D721Med (cell line): Measurements from ENCODE around the gene LECT2.

ENCODE experiments used
- DNase-seq: peaks from one replicate; pipeline ENCODE4 v3.0.0; 2011; ENCODE audit warnings: low spot score; ENCODE audit not compliant: insufficient read length
- FAIRE-seq: peaks from 2 replicates; lab custom pipeline; 2011; peaks lifted over from hg19 to GRCh38; lab: Jason Lieb, UNC
- TF ChIP-seq, protein P1 (sequence below): IDR thresholded peaks from 2 replicates; pipeline ENCODE4 v1.5.1; 2012; ENCODE audit warnings: mild to moderate bottlenecking, control low read depth; ENCODE audit not compliant: insufficient read depth; ENCODE audit errors: missing control alignments

The LECT2 gene

DNA sequence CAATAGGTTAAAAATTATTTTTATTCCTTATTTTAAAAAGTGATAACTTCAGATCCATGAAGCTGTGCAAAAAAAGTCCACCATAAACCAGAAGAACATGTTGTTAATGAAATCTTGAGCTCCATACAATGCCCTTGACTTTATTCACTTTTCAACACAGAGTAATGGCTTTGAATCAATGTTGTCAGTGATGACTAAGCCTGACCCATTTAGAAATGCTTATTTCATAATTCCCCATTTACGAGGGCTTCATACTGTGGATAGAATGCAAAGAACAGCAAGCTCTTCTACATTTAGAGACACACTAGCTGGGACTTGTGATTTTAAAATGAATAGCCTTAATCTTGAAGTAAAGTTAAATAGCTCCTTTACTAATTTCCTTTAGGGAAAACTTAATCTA is 33.4 kb downstream of the LECT2 start:
- no peak for FAIRE-seq
- TF ChIP-seq, protein P1, sequence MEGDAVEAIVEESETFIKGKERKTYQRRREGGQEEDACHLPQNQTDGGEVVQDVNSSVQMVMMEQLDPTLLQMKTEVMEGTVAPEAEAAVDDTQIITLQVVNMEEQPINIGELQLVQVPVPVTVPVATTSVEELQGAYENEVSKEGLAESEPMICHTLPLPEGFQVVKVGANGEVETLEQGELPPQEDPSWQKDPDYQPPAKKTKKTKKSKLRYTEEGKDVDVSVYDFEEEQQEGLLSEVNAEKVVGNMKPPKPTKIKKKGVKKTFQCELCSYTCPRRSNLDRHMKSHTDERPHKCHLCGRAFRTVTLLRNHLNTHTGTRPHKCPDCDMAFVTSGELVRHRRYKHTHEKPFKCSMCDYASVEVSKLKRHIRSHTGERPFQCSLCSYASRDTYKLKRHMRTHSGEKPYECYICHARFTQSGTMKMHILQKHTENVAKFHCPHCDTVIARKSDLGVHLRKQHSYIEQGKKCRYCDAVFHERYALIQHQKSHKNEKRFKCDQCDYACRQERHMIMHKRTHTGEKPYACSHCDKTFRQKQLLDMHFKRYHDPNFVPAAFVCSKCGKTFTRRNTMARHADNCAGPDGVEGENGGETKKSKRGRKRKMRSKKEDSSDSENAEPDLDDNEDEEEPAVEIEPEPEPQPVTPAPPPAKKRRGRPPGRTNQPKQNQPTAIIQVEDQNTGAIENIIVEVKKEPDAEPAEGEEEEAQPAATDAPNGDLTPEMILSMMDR: no peak
- DNase-seq: no peak

DNA sequence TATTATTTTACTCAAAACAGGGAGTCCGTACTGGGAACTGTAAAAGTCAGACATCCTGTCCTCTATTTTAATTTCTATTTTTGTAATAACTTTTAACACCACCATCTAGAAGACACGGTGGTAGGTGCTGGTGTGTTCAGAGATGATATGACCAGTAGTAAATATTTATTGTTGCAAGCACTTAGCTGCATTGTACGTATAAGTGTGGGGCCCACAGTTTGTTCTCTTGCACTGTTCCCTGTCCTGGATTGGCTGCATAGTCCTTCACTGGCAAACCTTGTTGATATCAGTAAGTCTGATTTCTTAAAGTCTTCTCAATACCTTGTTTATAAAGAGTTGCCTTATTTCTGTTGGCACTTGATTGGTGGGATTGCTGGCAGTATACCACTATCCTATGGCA is 34.6 kb downstream of the LECT2 start:
- TF ChIP-seq, protein P1: no peak
- FAIRE-seq (no peak), DNase-seq (no peak)

DNA sequence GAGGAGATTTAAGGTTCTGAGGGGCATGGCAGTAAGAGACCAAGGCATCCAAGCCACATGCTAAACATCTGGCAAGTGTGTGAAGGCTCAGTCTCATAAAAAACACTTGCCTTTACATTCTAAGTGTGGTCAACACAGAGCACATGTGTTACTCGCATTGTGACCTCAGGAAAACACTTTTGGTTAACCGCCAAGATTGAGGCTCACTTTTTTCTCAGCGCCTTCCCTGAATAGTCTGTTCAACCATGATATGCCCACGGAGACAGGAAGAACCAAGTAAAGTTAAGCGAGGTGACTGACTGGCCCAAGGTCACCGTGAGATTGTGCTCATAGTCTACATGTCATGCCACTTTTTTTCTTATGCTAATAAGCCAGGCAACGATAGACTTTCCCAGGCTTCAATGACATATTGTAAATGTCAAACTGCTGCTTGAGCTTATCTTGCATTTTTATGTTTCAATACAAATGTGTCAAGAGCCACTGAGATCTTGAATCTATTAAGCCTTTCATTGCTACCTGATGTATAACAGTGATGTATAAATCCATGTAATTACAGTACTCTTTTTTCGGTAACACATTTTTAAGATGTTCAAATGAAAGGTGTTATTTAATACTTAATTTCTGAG is 38.0 kb downstream of the LECT2 start:
- DNase-seq: no peak
- TF ChIP-seq, protein P1: no peak
- FAIRE-seq: no peak

DNA sequence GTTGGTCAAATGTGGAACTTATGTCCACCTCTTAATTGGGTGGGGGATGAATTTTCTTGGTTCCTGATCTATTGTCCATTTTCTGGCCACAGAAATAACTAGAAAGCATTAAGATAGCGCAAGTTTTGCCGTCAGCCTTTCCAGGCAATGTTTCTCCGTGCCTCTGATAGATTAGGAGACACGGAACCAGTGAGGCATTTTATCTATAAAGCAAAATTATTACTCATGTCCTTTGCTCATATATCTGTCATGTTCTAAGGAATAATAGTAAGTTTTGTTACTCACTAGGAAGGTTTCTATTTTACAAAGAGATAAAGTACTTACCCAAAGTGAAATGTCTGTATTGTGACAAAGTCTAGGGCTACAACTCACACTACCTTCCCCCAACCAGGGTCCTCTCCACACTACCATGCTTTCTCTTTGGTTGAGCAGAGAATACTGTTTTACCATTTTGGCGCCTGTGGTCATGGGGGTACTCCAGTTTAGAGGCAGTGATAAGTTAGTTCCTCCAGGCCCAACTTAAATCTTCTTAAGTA is 39.2 kb downstream of the LECT2 start:
- no peak for FAIRE-seq
- TF ChIP-seq, protein P1: no peak
- no peak for DNase-seq

DNA sequence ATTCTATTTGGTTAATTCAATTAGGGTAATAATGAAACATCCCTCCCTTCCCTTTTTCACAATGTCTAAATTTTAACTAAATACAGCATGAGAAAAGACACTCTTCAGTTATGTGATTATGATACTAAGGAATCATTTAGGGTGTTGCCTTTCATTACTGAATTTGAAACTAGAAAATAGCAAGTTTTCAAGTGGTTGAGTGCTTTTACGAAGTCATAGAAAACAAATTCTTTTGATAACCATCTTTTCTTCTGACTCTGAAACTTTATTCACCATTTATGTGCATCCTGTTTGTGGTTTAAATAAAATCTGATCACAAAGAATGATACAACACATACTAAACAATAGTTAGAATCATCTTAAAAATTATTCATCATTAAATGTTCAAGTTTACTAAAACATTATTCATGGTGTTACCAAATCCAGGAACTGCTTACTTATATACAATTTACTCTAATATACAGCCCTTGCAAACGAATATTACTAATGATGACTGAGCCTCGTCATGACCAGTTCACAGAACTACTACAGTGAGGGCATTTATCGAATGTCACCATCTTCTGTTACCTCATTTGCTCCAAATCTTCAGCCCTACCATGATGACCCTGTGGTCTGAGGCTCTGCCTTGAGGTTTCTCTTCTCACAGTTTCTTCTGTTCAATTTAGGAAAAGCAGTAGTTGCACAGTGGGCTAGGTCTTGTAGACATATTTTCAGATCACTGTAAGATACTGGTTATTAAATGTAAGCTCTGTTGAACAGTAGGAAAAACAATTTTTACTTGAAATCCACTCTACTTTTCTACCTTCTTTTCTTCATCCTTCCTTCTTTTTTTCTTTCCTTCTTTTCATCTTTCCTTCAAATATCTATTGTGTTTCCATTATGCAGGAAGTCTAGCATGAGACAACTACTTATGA is 40.8 kb downstream of the LECT2 start:
- FAIRE-seq (no peak), DNase-seq (no peak)
- TF ChIP-seq, protein P1: no peak

DNA sequence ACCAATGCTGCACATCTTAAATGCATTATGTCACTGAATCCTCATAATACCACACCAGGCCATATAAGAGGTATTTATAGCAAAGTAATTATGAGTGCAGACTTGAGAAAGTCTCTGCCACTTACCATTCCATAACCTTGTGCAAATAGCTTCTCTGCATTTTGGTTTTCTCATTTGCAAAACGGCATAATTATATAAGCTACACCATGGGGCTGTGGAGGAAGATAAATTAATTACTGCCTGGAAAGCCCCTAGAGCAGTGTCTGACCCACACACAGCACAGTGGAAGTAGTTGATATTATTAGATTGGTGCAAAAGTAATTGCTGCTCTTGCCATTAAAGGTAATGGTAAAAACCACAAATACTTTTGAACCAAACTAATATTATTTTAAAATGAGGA is 49.6 kb downstream of the LECT2 start:
- FAIRE-seq (no peak), DNase-seq (no peak)
- TF ChIP-seq, protein P1: no peak
